Body of pancreas (tissue), 4 donors: ENCODE results near the gene SPTBN1.

Experiments used
- POLR2A ChIP-seq, 3 donors: fragments of 450-650 bp; IDR thresholded peaks; one replicate each; pipeline ENCODE4 v1.6.1; 2016; ENCODE audit warnings: antibody characterized with exemption in 3 of 3, mild to moderate bottlenecking in 2 of 3
- TF ChIP-seq, protein P1 (sequence below), 7 experiments: fragments of 450-650 bp in 4 of 7; fragments of 200-600 bp in 3 of 7; sonication (generic) in 3 of 7; IDR thresholded peaks; one replicate each; pipeline ENCODE4 v1.5.1; 2016 to 2019; ENCODE audit warnings: antibody characterized with exemption in 7 of 7

DNA sequence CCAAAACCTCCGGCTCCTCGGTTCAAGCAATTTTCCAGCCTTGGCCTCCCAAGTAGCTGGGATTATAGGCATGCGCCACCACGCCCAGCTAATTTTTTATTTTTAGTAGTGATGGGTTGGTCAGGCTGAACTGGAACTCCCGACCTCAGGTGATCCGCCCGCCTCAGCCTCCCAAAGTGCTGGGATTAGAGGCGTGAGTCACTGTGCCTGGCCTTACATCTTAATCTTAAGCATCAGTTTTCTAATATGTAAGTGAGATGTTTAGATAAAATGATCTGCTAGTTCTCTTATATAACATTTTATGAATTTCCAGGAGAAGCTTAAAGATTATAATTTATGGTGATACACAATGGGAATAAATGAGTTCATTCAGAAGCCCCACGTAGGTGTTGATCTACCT lies 69.2 kb downstream of the SPTBN1 start:
- TF ChIP-seq, protein P1, sequence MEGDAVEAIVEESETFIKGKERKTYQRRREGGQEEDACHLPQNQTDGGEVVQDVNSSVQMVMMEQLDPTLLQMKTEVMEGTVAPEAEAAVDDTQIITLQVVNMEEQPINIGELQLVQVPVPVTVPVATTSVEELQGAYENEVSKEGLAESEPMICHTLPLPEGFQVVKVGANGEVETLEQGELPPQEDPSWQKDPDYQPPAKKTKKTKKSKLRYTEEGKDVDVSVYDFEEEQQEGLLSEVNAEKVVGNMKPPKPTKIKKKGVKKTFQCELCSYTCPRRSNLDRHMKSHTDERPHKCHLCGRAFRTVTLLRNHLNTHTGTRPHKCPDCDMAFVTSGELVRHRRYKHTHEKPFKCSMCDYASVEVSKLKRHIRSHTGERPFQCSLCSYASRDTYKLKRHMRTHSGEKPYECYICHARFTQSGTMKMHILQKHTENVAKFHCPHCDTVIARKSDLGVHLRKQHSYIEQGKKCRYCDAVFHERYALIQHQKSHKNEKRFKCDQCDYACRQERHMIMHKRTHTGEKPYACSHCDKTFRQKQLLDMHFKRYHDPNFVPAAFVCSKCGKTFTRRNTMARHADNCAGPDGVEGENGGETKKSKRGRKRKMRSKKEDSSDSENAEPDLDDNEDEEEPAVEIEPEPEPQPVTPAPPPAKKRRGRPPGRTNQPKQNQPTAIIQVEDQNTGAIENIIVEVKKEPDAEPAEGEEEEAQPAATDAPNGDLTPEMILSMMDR (IDR thresholded peaks at IDR 0.05): no peak
- TF ChIP-seq POLR2A (IDR thresholded peaks at IDR 0.05): no peak
